NCI-H526 (cell line): Measurements from ENCODE around the gene KDM4F.
"Not testable (repeated sequence)": the region's sequence is repeated elsewhere in the genome, so short reads cannot be mapped to it uniquely, and the experiment has no call there.

Source experiments
- DNase-seq, 2 experiments: peaks; one replicate each; lab custom pipeline; 2025; lab: John Stamatoyannopoulos, UW

The KDM4F gene

DNA sequence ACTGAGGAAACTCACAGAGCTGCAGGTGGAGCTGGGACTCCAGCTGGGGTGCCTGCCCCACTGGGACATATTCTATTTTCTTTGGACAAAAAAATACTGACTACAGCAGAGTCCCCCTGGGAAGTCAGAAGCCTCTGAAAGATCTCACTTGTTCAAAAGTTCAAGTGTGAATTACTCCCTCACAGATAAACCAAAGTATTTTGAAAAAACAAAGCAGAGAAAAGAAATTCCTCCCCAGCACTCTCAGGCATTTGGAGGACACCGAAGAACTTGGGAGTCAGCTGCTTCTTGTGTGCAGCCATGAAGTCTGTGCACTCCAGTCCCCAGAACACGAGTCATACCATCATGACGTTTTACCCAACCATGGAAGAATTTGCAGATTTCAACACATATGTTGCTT, at the start of gene KDM4F:
Gene KDM4F (plus strand): TSS at position 301 of the 400 bp plus-strand sequence.
- not testable (repeated sequence) for DNase-seq

- no peak for DNase-seq
These were observed 45.5 kb upstream of the KDM4F start for GRCh38 chr11:95003716-95004115.

GRCh38 chr11:95005642-95006041, 43.6 kb upstream of the KDM4F start:
- DNase-seq = no peak

DNA sequence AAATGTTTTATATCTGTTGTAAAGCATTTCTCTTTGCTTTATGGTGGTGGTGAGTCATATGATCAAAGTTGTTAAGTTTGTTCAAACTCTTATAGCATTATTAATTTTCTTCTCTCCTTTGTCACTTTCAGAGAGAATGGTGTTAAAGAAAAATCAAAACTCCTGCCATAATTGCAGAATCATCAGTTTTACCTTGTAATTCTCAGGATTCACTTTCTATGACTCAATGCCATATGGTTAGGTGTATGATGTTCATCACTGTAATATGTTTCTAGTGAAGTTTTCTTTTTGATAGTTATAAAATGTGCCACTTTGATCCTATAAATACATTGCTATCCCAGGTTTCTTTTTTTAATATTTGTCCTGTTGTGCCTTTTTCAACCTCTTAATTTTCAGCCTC, 37.8 kb upstream of the KDM4F start:
- no peak for DNase-seq

DNA sequence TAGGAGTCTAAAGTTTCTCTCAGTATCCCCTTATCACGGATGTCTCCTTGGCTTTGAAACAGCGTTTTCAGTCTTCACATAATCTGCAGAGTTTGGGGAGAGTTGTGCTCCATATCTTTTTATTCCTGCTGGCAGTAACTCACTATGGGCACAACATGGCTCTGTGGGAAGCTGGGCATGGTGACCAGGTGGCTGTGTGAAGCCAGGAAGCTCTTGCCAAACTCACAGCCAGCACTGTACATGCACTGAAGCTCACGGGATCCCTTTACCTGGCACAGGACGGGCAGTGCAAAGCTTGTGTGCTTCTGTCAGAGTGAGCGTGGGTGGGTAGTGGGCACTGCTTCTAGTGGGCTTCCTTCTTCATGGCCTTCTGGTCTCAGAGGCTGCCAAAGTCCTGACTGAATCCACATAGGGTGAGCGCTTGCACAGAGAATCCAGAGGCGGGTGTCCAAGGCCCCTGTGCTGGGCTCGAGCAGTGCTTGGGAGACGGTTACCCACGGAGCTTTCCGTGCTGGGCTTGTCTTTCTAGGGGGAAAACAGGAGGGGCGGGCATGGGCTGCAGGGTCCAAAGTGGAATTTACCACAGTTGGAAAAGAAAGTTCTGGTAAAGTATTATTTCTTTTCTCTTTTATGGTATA, 34.9 kb upstream of the KDM4F start:
- no peak for DNase-seq

DNA sequence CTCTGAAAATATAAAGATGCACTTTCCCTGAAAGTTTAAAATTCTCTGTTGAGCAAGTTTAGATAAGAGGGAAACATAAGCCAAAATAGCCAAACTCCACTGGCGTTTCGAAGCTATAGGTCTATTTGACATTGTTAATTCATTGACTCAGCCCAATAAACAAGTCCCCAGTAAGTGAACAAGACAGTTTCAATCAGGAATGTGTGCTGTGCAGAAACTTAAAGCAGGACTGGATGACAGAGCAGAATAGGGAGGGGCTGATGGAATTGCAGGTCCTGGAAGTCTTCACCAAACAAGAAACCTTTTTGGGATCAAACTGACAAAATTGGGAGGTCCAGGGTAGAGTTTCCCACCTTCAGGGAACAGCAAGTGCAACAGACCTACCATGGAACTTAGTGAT, 33.1 kb upstream of the KDM4F start:
- DNase-seq = no peak

DNA sequence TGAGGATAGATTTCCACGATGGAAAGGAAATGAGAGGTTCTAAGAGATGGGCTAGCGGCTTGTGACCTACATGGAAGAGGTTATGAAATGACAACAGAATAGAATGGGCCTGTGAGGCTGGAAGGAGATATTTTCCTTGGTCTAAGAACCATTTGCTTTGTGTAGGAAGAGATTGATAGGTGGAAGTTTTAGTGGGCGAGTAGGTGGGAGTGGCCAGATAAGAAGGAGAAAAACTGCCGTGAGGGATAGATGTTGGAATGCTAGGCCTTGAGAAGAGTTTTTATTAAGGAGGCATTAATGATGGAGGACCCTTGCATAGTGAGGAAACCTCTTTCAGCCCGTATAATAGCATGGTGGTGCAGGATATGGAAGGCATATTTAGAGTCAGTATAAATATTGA, 27.8 kb upstream of the KDM4F start:
- DNase-seq = not testable (repeated sequence)

DNA sequence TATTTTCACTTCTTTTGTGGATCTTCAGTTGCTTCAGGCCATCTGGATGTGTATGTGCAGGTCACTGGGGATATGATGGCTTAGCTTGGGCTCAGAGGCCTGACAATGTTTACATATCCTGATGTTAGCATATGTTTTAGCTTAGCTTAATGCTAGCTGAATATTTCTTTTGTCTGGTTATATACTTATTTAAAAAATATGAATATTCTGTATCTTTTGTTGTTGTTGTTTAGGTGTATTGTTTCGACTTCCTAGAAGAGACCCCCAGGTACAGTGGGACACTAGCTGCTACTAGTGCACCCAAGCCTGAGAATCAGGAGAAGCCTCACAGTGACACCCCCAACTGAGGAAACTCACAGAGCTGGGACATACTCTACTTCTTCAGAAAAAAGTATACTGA, 24.3 kb upstream of the KDM4F start, which contains the start of gene KDM4E:
Gene KDM4E (plus strand): TSS at position 301 of the 400 bp plus-strand sequence. CDS start 300 bp downstream, outside the sequence.
- DNase-seq = no peak

GRCh38 chr11:95025594-95025993, 23.6 kb upstream of the KDM4F start:
- not testable (repeated sequence) for DNase-seq

GRCh38 chr11:95028357-95028756, 20.9 kb upstream of the KDM4F start:
- DNase-seq = no peak

GRCh38 chr11:95033051-95033450, 16.2 kb upstream of the KDM4F start:
- DNase-seq = no peak

GRCh38 chr11:95035316-95035715, 13.9 kb upstream of the KDM4F start:
- no peak for DNase-seq

DNA sequence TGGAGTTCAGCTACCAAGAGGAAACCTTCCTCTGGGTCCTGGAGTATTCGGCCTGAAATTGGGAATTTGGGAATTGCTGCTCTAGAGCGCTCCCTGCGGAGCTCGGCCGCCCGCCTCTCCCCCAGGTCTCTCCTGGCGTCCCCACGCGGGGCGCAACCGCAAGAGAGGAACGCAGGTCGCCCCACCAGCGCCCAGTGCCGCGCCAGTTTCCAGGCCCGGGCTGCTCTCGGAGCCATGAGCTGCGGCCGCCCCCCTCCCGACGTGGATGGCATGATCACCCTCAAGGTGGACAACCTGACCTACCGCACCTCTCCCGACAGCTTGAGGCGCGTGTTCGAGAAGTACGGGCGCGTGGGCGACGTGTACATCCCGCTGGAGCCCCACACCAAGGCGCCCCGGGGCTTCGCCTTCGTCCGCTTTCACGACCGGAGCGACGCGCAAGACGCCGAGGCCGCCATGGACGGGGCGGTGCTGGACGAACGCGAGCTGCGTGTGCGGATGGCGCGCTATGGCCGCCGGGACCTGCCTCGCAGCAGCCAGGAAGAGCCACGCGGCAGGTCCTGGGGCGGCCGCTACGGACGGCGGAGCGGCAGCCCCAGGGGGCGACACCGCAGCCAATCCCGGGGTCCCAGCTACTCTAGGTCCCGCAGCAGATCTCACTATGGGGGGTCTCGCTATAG, 11.7 kb upstream of the KDM4F start:
- DNase-seq = not testable (repeated sequence)

- DNase-seq = no peak
These were observed 7.0 kb upstream of the KDM4F start for GRCh38 chr11:95042239-95042638.

DNA sequence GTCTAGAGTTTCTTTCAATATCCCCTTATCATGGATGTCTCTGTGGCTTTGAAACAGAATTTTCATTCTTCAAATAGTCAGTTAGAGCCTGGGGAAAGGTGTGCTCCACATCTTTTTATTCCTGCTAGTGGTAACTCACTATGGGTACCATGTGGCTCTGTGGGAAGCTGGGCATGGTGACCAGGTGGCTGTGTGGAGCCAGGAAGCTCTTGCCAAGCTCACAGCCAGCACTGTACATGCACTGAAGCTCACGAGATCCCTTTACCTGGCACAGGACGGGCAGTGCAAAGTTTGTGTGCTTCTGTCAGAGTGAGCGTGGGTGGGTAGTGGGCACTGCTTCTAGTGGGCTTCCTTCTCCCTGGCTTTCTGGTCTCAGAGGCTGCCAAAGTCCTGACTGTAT, 6.3 kb upstream of the KDM4F start:
- DNase-seq = no peak

GRCh38 chr11:95044010-95044409, 5.2 kb upstream of the KDM4F start:
- DNase-seq = no peak

DNA sequence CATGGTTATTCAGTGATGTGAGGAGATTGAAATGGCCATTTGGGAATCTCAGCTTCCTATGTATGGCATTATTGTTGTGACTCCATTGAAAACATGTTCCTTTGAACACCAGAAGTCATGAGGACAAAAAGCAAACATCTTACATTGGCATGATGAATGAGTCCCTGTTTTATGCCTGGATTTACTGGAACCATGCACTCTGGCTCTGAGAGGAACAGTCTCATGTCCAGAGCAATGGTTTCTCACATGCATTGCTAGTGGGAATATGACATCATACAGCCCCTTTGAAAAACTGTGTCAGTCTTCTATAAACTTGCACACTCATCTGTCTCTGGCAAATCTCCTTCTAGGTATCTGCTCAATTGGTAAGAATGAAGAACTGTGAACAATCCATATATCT, 3.4 kb upstream of the KDM4F start:
- no peak for DNase-seq

GRCh38 chr11:95050595-95051202, 1.5 kb downstream of the KDM4F start:
- DNase-seq = no peak

DNA sequence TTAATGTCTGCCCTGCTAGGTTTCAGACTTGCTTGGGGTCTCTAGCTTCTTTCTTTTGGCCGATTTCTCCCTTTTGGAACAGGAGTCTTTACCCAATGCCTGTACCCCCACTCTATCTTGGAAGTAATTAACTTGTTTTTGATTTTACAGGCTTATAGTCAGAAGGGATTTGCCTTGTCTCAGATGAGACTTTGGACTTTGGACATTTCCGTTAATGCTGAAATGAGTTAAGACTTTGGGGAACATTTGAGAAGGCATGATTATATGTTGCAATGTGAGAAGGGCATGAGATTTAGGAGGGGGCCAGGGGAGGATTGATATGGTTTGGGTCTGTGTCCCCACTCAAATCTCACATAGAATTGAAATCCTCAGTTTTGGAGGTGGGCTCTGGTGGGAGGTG, 5.1 kb downstream of the KDM4F start:
- no peak for DNase-seq

DNA sequence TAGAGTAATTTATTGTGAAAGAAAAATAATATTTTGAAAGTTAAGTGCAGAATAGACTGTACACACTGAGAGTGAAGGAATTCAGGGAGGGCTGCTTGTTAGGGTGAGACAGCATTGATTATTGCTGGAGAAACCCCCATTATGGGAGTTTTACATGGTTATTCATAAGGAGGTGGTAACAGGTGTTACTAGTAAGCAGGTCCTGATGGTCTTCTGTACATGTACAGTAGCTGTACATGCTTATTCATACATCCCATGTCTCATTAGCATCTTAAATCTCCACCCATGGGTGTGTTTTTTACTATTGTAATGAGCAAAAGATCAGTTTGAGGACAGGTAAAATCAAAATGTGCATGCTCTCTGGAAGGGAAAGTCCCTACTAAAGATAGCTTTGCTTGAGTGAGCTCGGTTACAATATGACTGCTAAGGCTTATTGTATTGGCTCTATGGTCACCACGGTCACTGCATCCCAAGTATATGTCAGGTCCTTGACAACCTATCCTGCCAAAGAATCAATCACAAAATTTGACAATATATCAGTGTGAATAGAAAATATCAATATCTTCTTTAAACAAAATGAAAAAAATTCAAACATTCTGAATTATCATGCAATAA, 6.2 kb downstream of the KDM4F start:
- DNase-seq = no peak

DNA sequence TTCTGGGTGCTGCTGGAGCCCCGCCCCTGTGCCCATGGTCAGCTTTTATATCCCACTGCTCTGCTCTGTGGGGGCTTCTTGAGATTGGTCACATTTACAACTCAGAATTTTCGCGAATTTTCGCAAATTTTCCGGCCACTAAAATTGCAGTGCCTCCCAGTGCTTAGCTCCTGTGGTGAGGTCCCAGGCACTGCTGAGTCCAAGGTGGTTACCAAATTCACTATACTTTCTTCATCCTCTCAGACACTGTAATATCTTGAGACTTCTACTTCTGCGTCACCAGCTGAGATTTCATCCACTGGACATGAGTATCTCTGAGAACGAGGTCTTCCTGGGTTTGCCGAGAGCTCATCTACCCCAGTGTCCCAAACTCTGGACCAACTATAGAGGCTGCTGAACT, 8.7 kb downstream of the KDM4F start:
- DNase-seq = no peak

- DNase-seq = no peak
These were observed 9.4 kb downstream of the KDM4F start for GRCh38 chr11:95058621-95059020.

DNA sequence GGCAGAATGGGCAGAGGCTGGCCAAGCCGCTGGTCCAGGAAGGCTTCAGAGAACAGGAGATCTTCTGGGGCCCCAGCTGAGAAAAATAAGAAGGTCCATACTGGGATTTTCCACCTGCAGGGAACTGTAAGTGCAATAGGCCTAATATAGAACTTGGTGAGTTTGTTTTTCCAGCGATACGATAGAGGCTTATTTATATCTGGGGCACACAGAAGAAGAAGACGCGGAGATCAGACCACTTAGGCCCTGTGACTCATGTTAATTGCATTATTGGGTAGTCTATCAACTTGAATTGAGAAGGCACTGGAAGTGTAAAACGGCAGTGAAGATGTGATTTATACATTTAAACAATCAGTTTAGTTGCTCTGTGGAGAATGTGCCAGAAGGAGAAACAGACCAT, 9.8 kb downstream of the KDM4F start:
- no peak for DNase-seq
